GM12891 (cell line): ENCODE data around the gene ALK.

ENCODE experiments used
- DNase-seq: peaks from one replicate; pipeline ENCODE4 v3.0.0; 2011; ENCODE audit warnings: low spot score; ENCODE audit not compliant: insufficient read length
- FAIRE-seq: peaks from 2 replicates; lab custom pipeline; 2011; peaks lifted over from hg19 to GRCh38; lab: Jason Lieb, UNC
- PAX5 ChIP-seq: IDR thresholded peaks from 2 replicates; pipeline ENCODE4 v1.6.1; 2011; ENCODE audit warnings: low read length, moderate library complexity, mild to moderate bottlenecking; ENCODE audit not compliant: insufficient read depth, severe bottlenecking
- POLR2A ChIP-seq: IDR thresholded peaks from 2 replicates; pipeline ENCODE4 v1.6.1; 2011; ENCODE audit warnings: low read depth, low read length, control low read depth
- POLR2AphosphoS5 ChIP-seq: IDR thresholded peaks from 2 replicates; pipeline ENCODE4 v1.6.1; 2011; ENCODE audit warnings: low read depth, low read length, control low read depth
- POU2F2 ChIP-seq: IDR thresholded peaks from 2 replicates; pipeline ENCODE4 v1.6.1; 2011; ENCODE audit warnings: low read depth, mild to moderate bottlenecking, control low read depth, low read length, moderate library complexity
- SPI1 ChIP-seq: IDR thresholded peaks from 2 replicates; pipeline ENCODE4 v1.6.1; 2011; ENCODE audit warnings: low read depth, low read length, control low read depth
- TAF1 ChIP-seq: IDR thresholded peaks from 2 replicates; pipeline ENCODE4 v1.6.1; 2011; ENCODE audit warnings: low read depth, low read length, control low read depth

Gene ALK

GRCh38 chr2:29697181-29697580, 224.2 kb downstream of the ALK start:
- DNase-seq (no peak), FAIRE-seq (no peak)
- no peak for TF ChIP-seq POLR2A
- no peak for TF ChIP-seq TAF1
- TF ChIP-seq POU2F2: no peak
- TF ChIP-seq POLR2AphosphoS5: no peak
- no peak for TF ChIP-seq SPI1
- TF ChIP-seq PAX5: no peak

DNA sequence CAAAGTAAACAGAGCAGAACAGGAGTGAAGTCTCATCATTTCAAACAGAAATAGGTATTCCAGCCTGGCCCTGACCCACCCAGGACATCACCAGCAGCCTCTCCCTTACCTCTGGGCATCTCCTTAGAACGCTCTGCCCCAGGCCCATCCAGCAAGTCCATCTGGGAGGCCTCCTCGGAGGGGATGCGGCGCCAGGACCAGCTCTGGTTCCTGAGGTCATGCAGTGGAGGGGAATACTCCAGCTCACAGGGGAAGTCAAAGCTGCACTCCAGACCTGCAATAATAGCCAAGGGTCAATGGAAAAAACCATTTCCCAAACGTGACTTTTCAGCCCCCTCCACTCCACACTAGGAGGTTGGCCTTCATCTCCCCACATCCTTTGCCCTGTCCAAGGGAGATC, 226.6 kb downstream of the ALK start:
- TF ChIP-seq POU2F2: no peak
- no peak for TF ChIP-seq POLR2AphosphoS5
- TF ChIP-seq POLR2A: no peak
- no peak for TF ChIP-seq SPI1
- TF ChIP-seq TAF1: no peak
- no peak for TF ChIP-seq PAX5
- no peak for DNase-seq
- FAIRE-seq: no peak

DNA sequence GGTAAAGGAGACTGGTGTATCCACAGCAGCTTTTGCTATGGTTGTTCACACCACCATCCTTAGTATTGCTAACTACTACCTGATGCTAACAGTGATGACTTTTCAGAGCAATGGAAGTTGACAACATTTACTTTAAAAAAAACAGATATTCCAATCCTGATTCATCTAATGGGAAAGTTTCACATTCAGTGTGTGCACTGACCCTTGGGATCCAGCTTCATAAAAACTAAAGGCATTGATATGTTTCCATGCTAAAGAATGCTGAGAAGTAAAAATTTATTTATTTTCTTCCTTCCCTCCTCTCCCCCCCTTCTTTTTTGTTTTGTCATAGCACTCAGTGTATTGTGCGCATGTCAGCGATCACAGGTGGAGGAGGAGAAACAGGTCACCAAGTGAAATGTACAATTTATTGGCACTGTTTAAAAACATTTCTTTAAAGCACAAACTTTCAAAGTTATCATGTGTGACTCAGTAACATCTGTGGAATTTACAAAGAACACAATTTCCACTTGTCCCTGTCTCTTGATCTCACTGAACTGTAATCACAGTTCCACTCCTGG, 229.9 kb downstream of the ALK start:
- FAIRE-seq: no peak
- TF ChIP-seq TAF1: no peak
- TF ChIP-seq POLR2AphosphoS5: no peak
- TF ChIP-seq POU2F2: no peak
- no peak for TF ChIP-seq POLR2A
- no peak for TF ChIP-seq SPI1
- TF ChIP-seq PAX5: no peak
- DNase-seq: no peak

- FAIRE-seq (no peak), DNase-seq (no peak)
- no peak for TF ChIP-seq POLR2A
- TF ChIP-seq POU2F2: no peak
- no peak for TF ChIP-seq POLR2AphosphoS5
- no peak for TF ChIP-seq PAX5
- TF ChIP-seq TAF1: no peak
- TF ChIP-seq SPI1: no peak
These were observed 231.7 kb downstream of the ALK start for GRCh38 chr2:29689666-29690065.

DNA sequence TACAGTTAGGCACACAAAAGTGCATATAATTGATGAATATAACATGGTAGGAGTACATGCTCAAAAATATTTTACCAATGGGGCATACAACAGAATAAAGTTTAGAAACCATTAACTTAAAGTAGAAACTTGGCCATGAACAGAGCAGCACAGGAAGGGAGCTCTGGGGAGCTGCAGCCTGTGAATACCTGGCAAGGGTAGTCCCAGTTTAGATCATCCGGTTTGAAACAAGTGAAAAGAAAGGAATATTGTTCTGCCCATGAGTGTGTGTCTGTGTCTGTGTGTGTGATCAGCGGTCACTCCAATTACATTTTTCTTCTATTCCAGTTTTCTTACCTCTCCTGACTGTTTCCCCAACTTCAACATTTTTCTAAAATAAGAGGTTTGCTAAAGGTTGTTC, 233.0 kb downstream of the ALK start:
- FAIRE-seq: no peak
- no peak for DNase-seq
- TF ChIP-seq POLR2A (no peak), PAX5 (no peak), POU2F2 (no peak), TAF1 (no peak), SPI1 (no peak), POLR2AphosphoS5 (no peak)

- DNase-seq (no peak), FAIRE-seq (no peak)
- TF ChIP-seq POLR2A: no peak
- TF ChIP-seq SPI1: no peak
- no peak for TF ChIP-seq PAX5
- no peak for TF ChIP-seq POLR2AphosphoS5
These were observed 234.3 kb downstream of the ALK start for GRCh38 chr2:29687121-29687520.

- no peak for TF ChIP-seq POU2F2
- no peak for TF ChIP-seq POLR2A
- TF ChIP-seq PAX5: no peak
- no peak for TF ChIP-seq SPI1
- no peak for TF ChIP-seq TAF1
- FAIRE-seq: no peak
- DNase-seq: no peak
These were observed 244.4 kb downstream of the ALK start for GRCh38 chr2:29676886-29677453.

- no peak for FAIRE-seq
- TF ChIP-seq POLR2AphosphoS5 (no peak), TAF1 (no peak), SPI1 (no peak), POU2F2 (no peak), POLR2A (no peak), PAX5 (no peak)
- no peak for DNase-seq
These were observed 256.8 kb downstream of the ALK start for GRCh38 chr2:29664578-29664977.

DNA sequence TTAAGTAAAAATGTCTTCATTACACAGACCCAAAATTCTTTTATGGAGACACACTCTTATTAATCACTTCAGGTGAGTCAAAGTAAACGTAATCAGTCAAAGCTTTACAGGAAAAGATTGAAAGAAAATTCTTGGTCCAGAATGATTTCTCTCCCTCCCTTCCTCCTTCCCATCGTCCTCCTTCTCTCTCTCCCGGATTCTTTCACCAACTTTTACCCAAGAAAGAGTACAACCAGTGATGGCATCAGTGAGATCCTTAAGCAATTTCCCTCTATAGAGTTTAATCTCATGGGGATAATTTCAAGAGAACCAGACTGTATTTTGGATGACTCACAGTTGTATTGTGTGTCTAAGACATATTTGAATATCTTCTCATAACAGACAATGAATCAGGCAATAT, 258.1 kb downstream of the ALK start:
- TF ChIP-seq POLR2A: no peak
- TF ChIP-seq PAX5: no peak
- no peak for TF ChIP-seq SPI1
- no peak for TF ChIP-seq POU2F2
- no peak for TF ChIP-seq POLR2AphosphoS5
- no peak for TF ChIP-seq TAF1
- DNase-seq (no peak), FAIRE-seq (no peak)

DNA sequence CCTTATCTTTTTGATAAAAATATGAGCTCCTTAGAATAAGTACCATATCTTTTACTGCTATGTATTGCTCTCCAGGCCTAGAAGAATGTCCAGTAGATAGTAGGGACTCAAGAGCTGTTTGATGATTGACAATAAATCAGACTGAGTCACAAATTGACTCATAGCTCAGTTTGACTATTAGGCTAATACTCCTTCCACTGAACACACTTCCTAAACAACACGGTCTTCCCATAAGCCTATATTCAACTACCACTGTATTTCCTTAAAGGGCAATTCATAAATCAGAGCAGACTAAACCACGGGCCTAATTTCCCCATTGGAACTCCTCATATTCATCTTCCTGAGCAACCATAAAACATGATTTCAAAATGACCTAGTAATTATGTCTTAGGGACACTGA, 258.5 kb downstream of the ALK start:
- TF ChIP-seq SPI1: no peak
- no peak for TF ChIP-seq POU2F2
- no peak for TF ChIP-seq POLR2AphosphoS5
- no peak for TF ChIP-seq TAF1
- TF ChIP-seq POLR2A: no peak
- TF ChIP-seq PAX5: no peak
- FAIRE-seq: no peak
- no peak for DNase-seq
